ENCODE data around the gene GON7.
A peak's percentile ranks its signal among the peaks of the same experiment; 100 is the strongest.
"Not testable (repeated sequence)": the region's sequence is repeated elsewhere in the genome, so short reads cannot be mapped to it uniquely, and the experiment has no call there.

GON7 gene

DNA sequence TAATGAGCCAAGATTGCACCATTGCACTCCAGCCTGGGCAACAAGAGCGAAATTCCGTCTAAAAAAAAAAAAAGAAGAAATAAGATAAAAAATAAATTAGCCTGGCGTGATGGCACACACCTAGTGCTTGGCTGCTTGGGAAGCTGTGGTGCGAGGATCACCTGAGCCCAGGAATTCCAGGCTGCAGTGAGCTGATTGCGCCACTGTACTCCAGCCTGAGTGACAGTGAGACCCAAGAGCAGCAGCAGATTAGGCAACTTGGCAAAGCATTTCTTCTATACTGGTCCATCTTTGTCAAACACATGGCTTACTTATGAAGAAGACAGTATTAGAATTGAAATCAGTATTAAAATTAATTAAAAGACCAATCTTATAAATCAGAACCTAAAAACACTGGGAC is 6.3 kb downstream of the GON7 start:
- DNase-seq (ENCODE audit: low read depth, low spot score), result no peak

DNA sequence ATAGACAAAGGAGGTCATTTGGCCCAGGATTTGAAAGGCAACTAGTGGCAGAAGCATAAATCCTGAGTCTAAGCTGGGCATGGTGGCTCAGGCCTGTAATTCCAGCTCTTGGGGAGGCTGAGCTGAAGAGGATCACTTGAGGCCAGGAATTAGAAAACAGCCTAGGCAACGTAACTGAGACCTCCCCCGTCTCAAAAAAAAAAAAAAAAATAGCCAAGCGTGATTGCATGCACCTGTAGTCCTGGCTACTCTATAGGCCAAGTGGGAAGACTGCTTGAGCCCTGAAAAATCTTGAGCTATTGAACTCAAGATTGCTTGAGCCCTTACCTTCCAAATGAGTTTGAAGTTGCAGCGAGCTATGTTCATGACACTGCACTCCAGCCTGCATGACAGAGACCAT is 7.8 kb downstream of the GON7 start:
- DNase-seq (ENCODE audit: low read depth, low spot score), result no peak

DNA sequence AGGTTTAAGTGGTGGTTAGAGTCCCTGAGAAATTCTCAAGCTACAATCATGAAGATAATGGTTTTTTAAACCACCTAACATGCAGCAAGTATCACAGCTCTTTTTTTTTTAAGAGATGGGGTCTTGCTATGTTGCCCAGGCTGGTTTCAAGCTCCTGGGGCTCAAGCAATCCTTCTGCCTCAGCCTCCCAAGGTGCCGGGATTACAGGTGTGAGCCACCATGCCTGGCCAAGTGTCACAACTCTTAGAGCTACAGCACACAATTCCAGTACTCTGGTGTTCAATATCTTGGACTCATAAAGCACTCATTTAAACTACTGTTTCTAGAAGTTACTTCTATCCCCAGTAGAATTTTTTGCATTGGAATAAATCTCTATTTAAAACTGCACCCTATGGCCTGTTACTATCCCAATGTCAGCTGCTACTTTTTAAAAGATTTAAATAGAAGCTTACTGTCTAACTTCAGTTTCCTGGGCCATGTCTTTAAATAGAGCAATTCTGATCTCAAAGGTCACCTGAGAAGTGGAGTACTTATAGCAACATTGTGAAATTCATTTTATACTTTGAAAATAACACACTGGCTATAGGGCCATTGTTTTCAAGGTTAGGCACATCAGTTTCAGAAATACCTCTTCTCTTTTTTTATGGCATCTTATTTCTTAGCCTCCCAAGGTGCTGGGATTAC is 11.4 kb downstream of the GON7 start:
- no peak for DNase-seq (ENCODE audit: low read depth, low spot score)

DNA sequence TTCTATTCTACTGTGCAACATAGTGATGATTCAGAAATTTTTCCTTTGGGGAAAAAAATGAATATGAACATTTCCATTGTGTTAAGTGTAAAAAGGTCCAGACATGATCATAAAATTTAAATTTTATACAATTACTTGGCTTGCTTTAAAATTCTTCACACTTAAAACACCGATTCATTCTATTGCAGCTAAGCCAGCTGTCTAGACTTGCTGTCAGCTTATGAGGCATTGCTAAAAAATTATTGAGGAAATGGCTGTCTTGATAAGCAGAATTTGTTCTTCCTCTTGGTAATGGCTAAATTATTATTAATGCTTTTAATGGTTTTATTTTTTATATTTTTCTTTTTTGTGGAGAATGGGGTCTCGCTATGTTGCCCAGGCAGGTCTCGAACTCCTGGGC is 19.9 kb downstream of the GON7 start:
- no peak for DNase-seq (ENCODE audit: low read depth, low spot score)

DNA sequence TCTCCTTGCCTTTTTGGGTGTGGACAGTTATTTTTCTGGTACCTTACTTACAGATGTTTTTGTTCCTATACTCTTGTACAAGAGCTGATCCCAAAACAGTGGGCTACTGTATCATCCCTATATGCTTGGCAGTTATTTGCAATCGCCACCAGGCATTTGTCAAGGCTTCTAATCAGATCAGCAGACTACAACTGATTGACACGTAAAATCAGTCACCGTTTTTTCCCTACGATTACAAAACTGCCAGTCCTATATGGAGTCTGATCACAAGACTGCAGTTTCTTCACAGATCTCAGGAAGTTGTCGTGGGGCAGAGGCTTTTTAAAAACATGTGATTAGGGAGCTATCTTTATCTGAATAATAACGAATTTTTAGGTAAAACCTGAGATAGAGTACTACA is 20.4 kb downstream of the GON7 start:
- DNase-seq (ENCODE audit: low read depth, low spot score), result no peak

DNA sequence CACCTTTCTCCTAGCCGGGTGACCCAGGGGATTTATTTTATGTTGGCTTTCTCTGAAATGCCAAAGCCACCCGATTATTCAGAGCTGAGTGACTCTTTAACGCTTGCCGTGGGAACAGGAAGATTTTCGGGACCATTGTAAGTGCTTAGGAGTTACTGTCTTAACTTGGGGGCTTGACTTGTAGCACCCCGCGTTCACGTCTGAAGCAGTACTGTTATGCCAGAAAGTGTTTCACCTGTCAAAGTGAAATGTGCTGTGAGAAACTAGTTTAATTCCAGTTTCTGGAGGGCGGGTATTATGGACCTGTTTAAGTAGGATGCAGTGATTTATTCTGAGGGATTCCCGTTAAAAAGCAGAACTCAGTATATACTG is 21.5 kb downstream of the GON7 start:
- DNase-seq (ENCODE audit: low read depth, low spot score), result no peak

DNA sequence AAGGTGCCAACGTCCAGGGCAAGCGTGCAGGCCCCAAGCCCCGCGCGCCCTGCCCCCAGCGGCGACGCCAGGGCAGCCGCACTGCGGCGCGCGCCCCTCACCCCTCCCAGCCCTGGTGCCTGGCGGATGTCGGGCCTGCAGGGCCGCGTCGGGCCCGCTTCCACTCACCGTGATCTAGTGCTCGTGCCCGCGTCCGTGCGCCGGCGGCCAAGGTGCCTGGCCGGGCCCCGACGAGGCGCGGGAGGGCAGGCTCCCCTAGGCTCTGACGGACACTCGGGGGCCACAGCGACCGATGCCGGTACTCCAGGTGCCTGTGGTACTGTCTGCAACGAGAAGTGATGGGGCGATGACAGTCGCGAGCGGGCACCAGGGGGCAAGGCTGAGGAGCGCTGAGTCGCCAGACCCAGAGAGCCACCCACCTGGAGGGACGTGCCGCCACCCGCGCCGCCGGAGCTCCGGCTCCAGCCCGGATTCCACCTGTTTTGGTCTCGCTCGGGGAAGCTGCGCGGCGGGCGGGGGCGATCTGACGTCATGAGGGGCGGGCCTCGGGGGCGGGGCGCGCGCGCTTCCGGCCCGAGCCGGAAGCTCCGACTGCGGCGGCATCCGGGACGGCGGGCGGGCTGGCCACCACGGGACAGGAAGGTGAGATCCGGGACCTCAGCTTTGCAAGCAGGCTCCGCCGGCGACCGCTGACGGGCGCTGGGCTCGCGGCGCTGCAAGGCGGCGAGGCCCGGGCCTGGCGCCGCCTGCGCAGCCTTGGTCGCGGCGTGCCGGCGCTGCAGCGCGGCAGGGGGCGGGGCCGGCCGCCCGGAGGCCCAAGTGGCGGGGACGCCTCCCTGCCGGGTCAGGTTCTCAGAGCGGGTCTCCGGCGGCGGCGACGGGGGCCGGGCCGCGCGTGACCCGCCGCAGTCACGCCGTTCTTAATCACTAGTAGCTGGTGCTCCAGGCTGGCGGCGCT is 22.2 kb downstream of the GON7 start, which contains the start of the genes LYSET and MOAP1:
Gene LYSET, plus strand, starts transcription at position 927 of the 958 bp plus-strand sequence. CDS start 89 bp downstream, outside the sequence.
Gene MOAP1, minus strand, starts transcription at position 507 of the 958 bp plus-strand sequence. CDS start 655 bp downstream, outside the sequence.
- DNase-seq (ENCODE audit: low read depth, low spot score), result peak; percentile 76

DNA sequence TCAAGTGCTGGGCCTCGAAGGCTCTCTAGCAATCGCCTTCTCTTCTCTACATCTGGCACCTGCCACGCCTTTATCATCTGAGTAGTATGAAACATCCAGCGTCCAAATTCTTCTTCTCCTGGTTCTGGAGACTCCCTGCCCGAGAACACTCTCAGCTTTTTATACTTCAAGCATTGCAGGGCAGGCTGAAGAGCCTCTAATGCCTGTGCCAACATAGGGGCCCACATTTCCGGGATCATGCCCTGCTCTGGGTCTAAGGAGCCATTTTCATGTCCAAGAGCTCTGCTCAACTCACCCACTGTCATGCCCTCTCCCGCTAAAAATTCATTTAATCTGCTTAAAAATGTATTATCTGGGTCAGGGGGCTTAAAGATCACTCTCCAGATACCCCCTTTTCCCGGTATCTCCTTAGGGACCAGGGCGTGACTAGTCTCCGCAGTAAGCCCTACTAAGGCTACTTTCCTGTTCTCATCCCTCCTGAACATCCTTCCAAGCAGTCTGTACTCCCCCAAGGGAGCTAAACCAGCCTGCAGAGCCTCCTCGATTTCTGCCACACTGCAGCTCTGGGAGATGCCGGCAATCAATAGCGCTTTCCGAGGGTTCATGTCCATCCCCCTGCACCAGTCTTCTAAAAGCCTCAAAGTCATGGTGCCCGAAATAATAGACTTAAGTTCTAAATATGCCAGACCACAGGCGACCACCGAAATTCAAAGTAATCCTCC is 23.1 kb downstream of the GON7 start:
- no peak for DNase-seq (ENCODE audit: low read depth, low spot score)

DNA sequence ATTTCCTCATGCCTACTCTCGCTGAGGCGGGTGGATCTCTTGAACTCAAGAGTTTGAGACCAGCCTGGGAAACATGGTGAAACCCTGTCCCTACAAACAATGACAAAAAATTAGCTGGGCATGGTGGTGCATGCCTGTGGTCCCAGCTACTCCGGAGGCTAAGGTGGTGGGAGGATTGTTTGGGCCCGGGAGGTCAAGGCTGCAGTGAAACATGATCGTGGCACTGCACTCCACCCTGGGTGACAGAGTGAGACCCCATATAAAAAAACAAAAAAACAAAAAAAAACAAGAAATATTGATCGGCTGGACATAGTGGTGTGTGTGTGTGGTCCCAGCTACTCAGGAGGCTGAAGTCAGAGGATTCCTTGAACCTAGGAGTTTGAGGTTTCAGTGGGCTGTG is 31.4 kb downstream of the GON7 start:
- DNase-seq (ENCODE audit: low read depth, low spot score), result no peak

DNA sequence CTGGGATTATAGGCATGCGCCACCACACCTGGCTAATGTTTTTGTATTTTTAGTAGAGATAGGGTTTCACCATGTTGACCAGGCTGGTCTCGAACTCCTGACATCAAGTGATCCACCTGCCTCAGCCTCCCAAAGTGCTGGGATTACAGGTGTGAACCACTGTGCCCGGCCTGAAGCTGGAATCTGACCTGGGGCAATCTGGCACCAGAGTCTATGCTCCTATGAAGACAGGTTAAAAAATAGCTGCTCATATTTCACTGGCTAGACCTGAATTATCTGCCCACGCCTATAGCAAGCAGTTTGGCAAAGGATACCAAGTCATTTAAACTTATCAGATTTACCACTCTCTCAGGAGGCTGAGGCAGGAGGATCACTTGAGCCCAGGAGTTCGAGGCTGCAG is 32.1 kb downstream of the GON7 start:
- not testable (repeated sequence) for DNase-seq (ENCODE audit: low read depth, low spot score)

DNA sequence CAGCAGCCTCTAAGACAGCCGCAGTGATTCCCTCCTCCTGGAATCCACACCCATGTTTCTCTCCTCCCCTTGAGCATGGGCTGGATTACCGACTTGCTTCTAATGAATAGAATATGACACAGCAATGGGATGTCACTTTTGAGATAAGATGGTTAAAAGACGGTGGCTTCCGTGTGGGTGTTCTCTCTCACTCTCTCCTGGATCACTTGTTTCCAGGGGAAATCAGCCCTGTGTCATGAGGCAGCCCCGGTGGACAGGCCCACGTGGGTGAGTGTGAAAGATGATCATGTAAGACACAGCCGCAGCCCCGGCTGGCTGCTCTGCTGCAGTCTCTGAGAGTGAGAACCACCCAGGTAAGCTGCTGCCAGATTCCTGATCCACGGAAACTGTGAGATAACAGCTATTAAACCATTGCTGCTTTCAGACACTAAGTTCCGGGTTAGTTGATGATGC is 32.9 kb downstream of the GON7 start:
- no peak for DNase-seq (ENCODE audit: low read depth, low spot score)

DNA sequence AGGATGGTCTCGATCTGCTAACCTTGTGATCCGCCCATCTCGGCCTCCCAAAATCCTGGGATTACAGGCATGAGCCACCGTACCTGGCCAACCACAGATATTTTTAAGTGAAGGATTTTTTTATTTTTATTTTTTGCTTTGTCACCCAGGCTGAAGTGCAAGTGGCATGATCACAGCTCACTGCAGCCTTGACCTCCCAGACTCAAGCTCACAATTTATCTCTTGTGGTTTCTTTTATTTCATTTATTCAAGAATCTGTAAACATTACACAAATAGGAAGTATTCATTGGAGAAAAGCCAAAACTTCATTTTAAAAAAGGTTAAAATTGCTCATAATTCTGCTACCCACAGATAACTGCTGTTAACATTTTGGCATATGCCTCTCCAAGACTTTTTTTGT is 35.5 kb downstream of the GON7 start:
- DNase-seq (ENCODE audit: low read depth, low spot score), result no peak

DNA sequence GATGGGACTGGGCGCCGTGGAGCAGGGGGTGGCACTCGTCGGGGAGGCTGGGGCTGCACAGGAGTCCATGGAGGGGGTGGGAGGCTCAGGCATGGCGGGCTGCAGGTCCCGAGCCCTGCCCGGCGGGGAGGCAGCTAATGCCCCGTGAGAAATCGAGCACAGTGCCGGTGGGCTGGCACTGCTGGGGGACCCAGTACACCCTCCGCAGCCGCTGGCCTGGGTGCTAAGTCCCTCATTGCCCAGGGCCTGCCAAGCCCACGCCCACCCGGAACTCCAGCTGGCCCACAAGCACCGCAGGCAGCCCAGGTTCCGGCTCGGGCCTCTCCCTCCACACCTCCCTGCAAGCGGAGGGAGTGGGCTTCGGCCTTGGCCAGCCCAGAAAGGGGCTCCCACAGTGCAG is 36.7 kb downstream of the GON7 start:
- not testable (repeated sequence) for DNase-seq (ENCODE audit: low read depth, low spot score)

DNA sequence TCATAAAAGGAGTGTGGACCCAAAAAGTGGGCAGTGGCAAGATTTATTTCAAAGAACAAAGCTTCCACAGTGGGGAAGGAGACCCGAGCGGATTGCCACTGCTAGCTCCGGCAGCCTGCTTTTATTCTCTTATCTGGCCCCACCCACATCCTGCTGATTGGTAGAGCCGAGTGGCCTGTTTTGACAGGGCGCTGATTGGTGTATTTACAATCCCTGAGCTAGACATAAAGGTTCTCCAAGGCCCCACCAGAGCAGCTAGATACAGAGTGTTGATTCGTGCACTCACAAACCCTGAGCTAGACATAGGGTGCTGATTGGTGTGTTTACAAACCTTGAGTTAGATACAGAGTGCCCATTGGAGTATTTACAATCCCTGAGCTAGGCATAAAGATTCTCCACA is 37.2 kb downstream of the GON7 start:
- DNase-seq (ENCODE audit: low read depth, low spot score), result not testable (repeated sequence)

DNA sequence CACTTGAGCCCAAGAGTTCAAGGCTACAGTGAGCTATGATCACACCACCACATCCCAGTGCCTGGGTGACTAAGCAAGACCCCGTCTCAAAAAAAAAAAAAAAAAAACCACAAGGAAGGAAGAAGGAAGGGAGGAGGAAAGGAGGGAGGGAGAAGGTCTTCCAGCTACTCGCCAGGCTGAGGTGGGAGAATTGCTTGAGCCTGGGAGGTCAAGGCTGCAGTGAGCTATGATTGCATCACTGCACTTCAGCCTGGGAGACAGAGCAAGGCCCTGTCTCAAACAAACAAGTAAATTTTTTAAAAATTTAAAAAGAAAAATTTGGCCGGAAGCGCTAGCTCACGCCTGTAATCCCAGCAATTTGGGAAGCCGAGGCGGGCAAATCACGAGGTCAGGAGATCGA is 38.3 kb downstream of the GON7 start:
- not testable (repeated sequence) for DNase-seq (ENCODE audit: low read depth, low spot score)

DNA sequence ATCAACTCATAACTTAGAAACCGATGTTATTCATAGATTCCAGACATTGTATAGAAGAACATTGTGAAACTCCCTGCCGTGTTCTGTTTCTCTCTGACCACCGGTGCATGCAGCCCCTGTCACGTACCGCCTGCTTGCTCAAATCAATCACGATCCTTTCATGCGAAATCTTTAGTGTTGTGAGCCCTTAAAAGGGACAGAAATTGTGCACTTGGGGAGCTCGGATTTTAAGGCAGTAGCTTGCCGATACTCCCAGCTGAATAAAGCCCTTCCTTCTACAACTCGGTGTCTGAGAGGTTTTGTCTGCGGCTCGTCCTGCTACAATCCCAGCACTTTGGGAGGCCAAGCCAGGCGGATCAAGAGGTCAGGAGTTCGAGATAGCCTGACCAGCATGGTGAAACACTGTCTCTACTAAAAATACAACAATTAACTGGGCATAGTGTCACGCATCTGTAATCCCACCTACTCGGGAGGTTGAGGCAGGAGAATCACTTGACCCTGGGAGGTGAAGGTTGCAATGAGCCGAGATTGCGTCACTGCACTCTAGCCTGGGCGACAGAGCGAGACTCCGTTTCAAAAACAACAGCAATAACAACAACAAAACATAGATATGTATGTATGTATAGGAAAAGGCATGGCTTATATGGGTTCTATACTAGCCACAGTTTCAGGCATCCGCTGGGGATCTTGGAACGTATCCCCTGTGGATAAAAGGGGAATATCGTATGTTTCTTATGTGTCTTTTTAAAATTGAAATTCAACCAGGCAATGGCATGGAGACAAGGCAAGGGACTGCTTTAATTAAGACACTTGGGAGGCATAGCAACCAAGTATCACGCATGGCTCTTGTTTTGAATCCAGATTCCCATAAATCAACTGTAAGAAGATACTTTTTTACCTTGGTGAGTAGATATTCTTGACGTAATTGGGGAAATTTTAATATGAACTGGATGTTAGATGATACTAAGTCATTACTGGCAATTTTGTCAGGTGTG is 41.3 kb downstream of the GON7 start:
- DNase-seq (ENCODE audit: low read depth, low spot score), result not testable (repeated sequence)

DNA sequence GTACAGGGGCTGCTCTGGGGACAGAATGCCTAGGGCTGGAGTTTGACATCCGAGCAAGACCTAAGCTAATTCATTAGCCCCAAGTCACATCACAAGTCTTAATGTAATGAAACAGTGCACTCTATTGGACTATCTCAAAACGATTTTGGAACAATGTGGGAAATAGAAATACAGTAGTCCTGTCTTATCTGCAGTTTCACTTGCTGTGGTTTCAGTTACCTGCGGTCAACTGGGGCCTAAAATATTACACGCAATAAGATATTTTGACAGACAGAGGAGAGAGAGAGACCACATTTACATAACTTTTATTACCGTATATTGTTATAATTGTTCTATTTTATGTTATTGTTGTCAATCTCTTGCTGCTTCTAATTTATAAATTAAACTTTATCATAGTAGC is 43.3 kb downstream of the GON7 start:
- no peak for DNase-seq (ENCODE audit: low read depth, low spot score)

DNA sequence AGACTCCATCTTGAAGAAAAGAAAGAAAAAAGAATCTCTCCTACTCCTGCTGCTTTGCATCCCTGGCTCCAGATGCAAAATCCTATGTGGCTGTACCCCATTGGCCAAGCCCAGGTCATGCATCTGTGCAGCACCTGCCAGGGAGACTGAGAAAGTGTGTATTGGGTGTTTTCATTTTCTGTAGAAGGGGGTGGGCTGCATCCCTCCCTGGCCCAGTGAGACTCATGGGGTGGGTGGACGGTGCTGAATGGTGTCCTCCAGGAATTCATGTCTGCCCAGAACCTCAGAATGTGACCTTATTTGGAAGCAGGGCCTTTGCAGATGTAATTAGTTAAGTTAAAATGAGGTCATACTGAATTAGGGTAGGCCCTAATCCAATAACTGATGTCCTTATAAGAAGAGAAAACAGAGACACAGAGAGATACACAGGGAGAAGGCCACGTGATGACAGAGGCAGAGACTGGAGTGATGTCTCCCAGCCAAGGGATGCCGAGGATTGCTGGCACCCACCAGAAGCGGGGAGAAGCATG is 45.4 kb downstream of the GON7 start:
- no peak for DNase-seq (ENCODE audit: low read depth, low spot score)

DNA sequence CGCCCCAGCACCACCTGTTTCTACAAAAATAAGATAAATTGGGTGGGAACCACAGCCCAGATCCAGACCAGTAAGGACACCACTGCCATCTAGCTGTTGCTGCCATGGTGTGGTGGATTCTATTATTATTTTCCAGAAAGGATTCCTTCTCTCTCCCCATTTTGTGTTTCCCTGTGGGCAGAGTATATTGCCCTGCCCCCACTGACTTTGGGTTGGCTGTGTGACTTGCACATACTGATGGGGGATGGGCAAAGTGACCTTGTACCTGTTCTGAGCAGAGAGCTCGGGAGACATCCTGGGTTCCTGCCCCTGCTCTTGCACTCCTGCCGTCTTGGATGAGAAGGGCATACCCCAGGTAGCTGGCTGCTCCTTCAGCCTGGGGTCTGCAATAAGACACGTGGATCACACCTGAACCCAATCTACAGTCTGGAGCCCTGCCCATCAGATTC is 46.5 kb downstream of the GON7 start:
- no peak for DNase-seq (ENCODE audit: low read depth, low spot score)

DNA sequence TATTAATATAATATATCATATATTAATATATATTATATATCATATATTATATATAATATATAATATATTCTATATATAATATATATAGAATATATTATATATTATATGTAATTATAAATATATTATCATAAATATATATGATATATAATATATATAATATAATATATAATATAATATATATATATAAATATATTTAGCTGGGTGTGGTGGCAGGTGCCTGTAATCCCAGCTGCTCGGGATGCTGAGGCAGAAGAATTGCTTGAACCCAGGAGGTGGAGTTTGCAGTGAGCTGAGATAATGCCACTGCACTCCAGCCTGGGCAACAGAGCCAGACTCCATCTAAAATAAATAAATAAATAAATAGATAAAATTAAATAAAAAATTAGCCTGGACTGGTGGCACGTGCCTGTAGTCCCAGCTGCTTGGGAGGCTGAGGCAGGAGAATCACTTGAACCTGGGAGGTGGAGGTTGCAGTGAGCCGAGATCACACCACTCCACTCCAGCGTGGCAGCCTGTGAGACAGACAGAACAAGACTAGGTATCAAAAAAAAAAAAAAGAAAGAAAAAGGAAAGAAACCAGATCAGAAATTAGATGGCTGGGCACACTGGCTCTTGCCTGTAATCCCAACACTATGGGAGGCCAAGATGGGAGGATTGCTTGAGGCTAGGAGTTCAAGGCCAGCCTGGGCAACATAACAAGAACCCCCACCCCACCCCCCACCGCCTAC is 47.1 kb downstream of the GON7 start:
- not testable (repeated sequence) for DNase-seq (ENCODE audit: low read depth, low spot score)
